GM19351 (cell line): ENCODE measurements around the gene FRMD1.
"Not testable (repeated sequence)": the region's sequence is repeated elsewhere in the genome, so short reads cannot be mapped to it uniquely, and the experiment has no call there.

Experiments used
- ATAC-seq: cut with Tn5 transposase; IDR thresholded peaks from one replicate; pipeline ENCODE4 v1.9.1; 2021; ENCODE audit warnings: mild to moderate bottlenecking, moderate library complexity; ENCODE audit not compliant: unreplicated experiment

The FRMD1 gene

GRCh38 chr6:168080393-168081077 is 1.5 kb upstream of the FRMD1 start:
- no peak for ATAC-seq

DNA sequence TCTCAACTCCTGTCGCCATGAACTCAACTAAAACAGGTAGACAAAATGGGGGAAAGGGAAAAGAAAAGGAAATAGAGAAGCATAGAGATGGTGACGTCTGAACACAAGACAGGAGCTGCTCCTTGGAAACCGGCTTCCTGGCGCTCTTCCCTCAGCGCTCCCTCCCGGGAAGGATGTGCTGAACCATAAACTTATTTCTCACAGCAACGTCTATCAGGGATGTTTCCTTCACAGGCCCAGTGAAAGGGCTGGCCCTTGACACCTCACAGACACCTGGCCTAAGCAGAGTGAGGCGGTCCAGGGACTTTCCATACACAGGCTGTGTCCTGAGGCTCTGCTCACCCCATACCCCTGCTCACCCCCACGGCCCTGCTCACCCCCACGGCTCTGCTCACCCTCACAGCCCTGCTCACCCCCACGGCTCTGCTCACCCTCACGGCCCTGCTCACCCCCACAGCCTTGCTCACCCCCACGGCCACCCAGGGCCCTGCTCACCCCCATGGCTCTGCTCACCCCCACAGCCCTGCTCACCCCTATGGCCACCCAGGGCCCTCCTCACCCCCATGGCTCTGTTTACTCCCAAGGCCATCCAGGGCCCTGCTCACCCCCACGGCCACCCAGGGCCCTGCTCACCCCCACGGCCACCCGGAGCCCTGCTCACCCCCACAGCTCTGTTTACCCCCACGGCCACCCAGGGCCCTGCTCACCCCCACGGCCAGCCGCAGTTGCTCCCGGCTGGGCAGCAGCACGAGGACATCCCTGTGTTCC is 653 bp downstream of the FRMD1 start:
- no peak for ATAC-seq

DNA sequence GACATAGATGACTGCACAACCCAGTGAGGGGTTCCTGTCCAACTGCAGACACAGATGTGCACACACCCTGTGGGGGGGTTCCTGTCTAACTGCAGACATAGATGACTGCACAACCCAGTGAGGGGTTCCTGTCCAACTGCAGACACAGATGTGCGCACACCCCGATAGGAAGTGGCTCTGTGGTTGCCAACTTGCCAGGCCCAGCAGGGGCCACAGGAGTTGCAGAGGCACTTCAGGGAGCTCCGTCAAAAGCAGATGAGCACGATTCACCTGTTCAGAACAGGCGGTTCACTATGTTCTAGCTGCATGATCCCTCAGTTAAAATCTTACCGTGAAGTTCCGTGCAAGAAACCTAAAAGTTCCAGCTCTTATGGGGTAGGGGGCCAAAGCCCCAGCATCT is 1.6 kb downstream of the FRMD1 start:
- not testable (repeated sequence) for ATAC-seq

DNA sequence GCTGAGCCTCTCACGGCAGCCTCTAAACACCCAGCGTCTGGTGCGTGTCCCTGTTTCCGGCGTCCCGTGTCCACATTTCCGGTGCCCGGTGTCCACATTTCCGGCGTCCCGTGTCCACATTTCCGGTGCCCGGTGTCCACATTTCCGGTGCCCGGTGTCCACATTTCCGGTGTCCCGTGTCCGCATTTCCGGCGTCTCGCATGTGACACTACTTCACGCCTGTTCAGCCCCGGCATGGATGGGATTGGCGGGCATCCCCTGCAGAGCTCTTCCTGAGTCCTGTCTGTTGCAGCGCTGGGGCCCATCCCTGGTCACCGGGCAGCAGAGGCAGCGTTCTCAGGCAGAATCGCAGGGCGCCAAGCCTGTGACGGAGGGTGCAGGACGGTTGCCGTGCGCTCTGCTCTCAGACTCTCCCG is 3.2 kb downstream of the FRMD1 start:
- ATAC-seq, result no peak

- ATAC-seq, result no peak
These were observed 3.8 kb downstream of the FRMD1 start for GRCh38 chr6:168075216-168075615.

- ATAC-seq, result no peak
These were observed 4.9 kb downstream of the FRMD1 start for GRCh38 chr6:168073937-168074730.

DNA sequence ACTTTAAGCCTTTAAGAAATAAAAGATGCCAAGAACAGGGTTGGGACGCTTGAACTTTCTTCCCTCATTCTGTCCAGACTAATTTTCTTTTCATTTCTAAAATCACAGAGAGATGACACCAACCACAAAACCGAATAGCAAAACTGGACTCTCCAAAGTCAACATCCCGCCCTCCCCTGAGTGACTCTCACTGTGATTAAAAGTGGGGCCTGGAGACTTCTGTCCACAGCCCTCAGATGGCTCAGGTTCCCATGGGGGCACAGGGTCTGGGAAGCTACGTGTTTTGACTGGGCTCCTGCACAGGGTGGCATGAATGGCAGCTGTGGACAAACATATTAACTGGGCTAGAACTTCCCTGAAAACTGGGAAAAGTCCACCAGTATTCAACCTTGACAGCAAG is 6.3 kb downstream of the FRMD1 start:
- no peak for ATAC-seq

DNA sequence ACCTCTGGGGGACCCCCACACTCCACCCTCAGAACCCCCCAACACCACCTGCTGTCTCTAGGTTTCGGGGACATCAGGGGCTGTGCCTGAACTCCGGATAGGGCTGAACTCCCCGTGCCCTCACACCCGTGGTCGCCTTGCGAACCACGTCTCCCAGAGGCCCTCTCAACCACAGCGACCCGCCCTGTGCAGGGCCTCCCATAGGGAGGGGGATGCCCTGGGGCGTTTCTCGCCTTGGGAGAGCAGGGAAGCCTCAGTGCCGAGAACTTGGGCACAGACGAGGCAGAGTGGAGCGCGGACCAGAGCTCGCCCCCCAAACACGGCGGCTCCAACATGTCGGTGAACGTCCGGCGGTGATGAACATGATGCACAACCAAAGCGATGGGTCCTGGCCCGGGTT is 6.8 kb downstream of the FRMD1 start:
- ATAC-seq, result no peak

GRCh38 chr6:168071620-168072019 is 7.4 kb downstream of the FRMD1 start:
- ATAC-seq, result no peak

GRCh38 chr6:168070804-168071203 is 8.2 kb downstream of the FRMD1 start:
- no peak for ATAC-seq

- ATAC-seq, result no peak
These were observed 11.8 kb downstream of the FRMD1 start for GRCh38 chr6:168067081-168067759.

DNA sequence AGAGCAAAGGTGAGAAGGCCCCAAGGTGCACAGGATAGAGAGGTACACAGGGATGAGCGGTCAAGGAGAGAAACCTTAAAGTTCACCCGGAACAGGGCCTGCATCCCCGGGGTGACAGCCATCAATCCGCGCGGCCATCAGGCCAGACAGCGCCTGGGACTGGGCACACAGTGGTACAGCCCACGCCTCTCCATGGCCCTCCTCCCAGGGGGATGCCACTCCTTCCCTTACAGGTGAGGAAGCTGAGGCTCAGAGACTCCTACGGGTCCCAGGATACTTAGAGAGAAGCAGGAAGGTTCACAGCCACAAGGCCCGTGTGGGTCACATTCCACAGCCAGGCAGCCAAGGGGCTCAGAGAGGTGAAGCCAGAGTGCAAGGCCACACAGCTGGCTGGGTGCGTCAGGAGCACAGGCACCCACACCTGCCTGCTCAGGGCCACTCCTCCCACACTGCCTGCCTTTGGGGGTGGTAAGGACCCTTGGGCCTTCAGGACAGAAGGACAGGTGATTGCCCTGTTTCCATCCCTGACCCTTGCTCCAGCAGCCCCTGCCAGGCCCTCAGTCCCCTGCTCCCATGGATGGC is 14.7 kb downstream of the FRMD1 start:
- ATAC-seq, result no peak

DNA sequence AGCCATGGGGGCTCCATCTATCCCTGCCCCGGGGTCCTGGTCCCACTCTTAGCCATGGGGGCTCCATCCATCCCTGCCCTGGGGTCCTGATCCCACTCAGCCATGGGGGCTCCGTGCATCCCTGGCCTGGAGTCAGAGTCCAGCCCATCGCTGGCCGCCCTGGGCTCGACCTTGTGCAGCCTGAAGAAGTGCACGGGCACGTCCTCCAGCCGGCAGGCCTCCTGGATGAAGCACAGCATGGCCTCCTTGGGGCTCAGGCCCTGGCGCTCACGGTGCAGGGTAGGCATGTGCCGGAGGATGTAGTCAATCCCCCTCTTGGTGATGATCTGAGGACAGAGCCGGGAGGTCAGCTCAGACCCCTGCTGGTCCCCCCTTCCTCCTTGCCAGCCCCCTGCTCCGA is 15.6 kb downstream of the FRMD1 start:
- ATAC-seq, result no peak

- ATAC-seq, result no peak
These were observed 16.4 kb downstream of the FRMD1 start for GRCh38 chr6:168062346-168063289.

- ATAC-seq, result no peak
These were observed 17.5 kb downstream of the FRMD1 start for GRCh38 chr6:168061269-168062210.

GRCh38 chr6:168060521-168060931 is 18.5 kb downstream of the FRMD1 start:
- ATAC-seq, result no peak

GRCh38 chr6:168058691-168059551 is 20.1 kb downstream of the FRMD1 start:
- no peak for ATAC-seq

DNA sequence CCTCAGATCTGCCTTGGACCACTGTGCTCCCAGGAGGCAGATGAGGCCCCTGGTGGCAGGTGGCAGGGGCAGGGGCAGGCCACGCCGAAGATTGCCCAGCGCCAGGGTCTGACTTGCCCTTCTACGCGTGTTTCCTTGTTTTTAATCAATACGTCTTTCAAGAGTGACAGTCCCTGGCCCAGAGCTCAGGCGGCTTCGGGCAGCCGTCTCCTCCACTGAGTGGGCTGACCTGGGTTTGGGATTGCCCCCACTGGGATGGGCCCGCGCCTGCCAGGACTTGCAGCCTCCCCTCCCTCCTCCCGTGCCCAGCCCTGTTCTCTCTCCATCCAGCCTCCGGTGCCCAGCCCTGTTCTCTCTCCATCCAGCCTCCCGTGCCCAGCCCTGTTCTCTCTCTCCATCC is 21.2 kb downstream of the FRMD1 start:
- no peak for ATAC-seq
